ENCODE data around the gene GNLY.

GNLY gene

GRCh38 chr2:85690932-85691331 is 3.2 kb upstream of the GNLY start:
- TF ChIP-seq MYC (IDR thresholded peaks at IDR 0.05; ENCODE audit: low read depth, low read length) (no peak), CTCF (IDR thresholded peaks at IDR 0.05; ENCODE audit: low read depth, low read length) (no peak), MAX (IDR thresholded peaks at IDR 0.05; ENCODE audit: low read depth, low read length) (no peak), POLR2A (IDR thresholded peaks at IDR 0.05; ENCODE audit: extremely low read depth, insufficient read length) (no peak)
- H3K4me3 ChIP-seq (ENCODE audit: low read depth, low read length) = no peak overlapping the region
- DNase-seq (ENCODE audit: low read depth) = no peak

- no peak for DNase-seq (ENCODE audit: low read depth)
- TF ChIP-seq CTCF (IDR thresholded peaks at IDR 0.05; ENCODE audit: low read depth, low read length) (no peak), MYC (IDR thresholded peaks at IDR 0.05; ENCODE audit: low read depth, low read length) (no peak), POLR2A (IDR thresholded peaks at IDR 0.05; ENCODE audit: extremely low read depth, insufficient read length) (no peak), MAX (IDR thresholded peaks at IDR 0.05; ENCODE audit: low read depth, low read length) (no peak)
Observed at GRCh38 chr2:85692039-85692645, 2.0 kb upstream of the GNLY start.

GRCh38 chr2:85695121-85695520 is 963 bp downstream of the GNLY start:
- TF ChIP-seq CTCF (IDR thresholded peaks at IDR 0.05; ENCODE audit: low read depth, low read length) = no peak
- no peak for TF ChIP-seq MYC (IDR thresholded peaks at IDR 0.05; ENCODE audit: low read depth, low read length)
- TF ChIP-seq MAX (IDR thresholded peaks at IDR 0.05; ENCODE audit: low read depth, low read length) = no peak
- no peak for TF ChIP-seq POLR2A (IDR thresholded peaks at IDR 0.05; ENCODE audit: extremely low read depth, insufficient read length)
- DNase-seq (ENCODE audit: low read depth) = no peak
- H3K4me3 ChIP-seq (ENCODE audit: low read depth, low read length) = no peak overlapping the region

More at GRCh38 chr2:85692039-85692645, 2.0 kb upstream of the GNLY start:
- H3K4me3 ChIP-seq (ENCODE audit: low read depth, low read length) = no peak overlapping the region

- DNase-seq (ENCODE audit: low read depth) = no peak
- TF ChIP-seq POLR2A (IDR thresholded peaks at IDR 0.05; ENCODE audit: extremely low read depth, insufficient read length) (no peak), CTCF (IDR thresholded peaks at IDR 0.05; ENCODE audit: low read depth, low read length) (no peak), MAX (IDR thresholded peaks at IDR 0.05; ENCODE audit: low read depth, low read length) (no peak), MYC (IDR thresholded peaks at IDR 0.05; ENCODE audit: low read depth, low read length) (no peak)
- H3K4me3 ChIP-seq (ENCODE audit: low read depth, low read length) = no peak overlapping the region
Observed at GRCh38 chr2:85695691-85696668, 1.8 kb downstream of the GNLY start.

- no peak overlapping the region for H3K4me3 ChIP-seq (ENCODE audit: low read depth, low read length)
- TF ChIP-seq MAX (IDR thresholded peaks at IDR 0.05; ENCODE audit: low read depth, low read length) (no peak), POLR2A (IDR thresholded peaks at IDR 0.05; ENCODE audit: extremely low read depth, insufficient read length) (no peak), MYC (IDR thresholded peaks at IDR 0.05; ENCODE audit: low read depth, low read length) (no peak), CTCF (IDR thresholded peaks at IDR 0.05; ENCODE audit: low read depth, low read length) (no peak)
- DNase-seq (ENCODE audit: low read depth) = no peak
Observed at GRCh38 chr2:85697096-85697495, 2.9 kb downstream of the GNLY start.
